ENCODE measurements around the gene SERPINC1. TPM values are rescaled to one million over a fixed set of nuclear protein-coding genes. Genes with fewer than 3 reads are reported as not detected.
"Not testable (repeated sequence)": the region's sequence is repeated elsewhere in the genome, so short reads cannot be mapped to it uniquely, and the experiment has no call there.

SERPINC1 gene
- polyA plus RNA-seq (2013, experiment 1 of 2): not detected
- not detected for polyA plus RNA-seq (2013, experiment 2 of 2)

DNA sequence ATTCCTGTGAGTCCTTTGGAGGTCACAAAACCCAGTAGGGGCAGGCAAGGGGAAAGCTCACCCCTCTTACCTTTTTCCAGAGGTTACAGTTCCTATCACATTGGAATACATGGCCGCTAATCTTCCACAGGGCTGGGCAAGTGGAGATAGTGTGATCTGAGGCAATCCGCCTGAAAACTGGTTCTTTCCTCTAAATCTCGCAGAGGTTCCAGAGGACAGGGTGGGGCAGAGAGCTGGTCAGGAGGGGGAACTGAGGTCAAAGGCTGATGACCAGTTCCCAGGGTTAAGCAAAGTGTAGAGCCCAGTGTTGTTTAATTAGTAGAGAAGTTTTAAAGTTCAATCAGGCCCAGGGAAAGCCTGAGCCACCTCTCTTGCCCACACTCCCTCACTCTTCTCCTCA lies at the start of gene SERPINC1:
Gene SERPINC1 (minus strand): TSS at position 179 of the 400 bp plus-strand sequence. CDS start 68 bp downstream, at position 111.
- Histone ChIP-seq H3K4me1 (ENCODE audit: control insufficient read depth, insufficient read depth, low read length, poor library complexity, severe bottlenecking) (no peaks in the 10 kb centered on the region), H3K4me3 (ENCODE audit: extremely low read depth, insufficient read depth, low read length, poor library complexity, severe bottlenecking) (no peak within 1 kb of the TSS), H3K9me3 (ENCODE audit: control insufficient read depth, low read length) (no peaks in the 10 kb centered on the region), H3K27ac (ENCODE audit: low read depth, low read length, severe bottlenecking) (no peak within 1 kb of the TSS), H3K36me3 (ENCODE audit: control insufficient read depth, insufficient read depth, low read length) (no peaks in the 10 kb centered on the region)
- WGBS, 2 experiments (ENCODE audit: insufficient coverage in 2 of 2): 96 to 100% methylated on average over 2 to 3 of the region's 3 CpGs

DNA sequence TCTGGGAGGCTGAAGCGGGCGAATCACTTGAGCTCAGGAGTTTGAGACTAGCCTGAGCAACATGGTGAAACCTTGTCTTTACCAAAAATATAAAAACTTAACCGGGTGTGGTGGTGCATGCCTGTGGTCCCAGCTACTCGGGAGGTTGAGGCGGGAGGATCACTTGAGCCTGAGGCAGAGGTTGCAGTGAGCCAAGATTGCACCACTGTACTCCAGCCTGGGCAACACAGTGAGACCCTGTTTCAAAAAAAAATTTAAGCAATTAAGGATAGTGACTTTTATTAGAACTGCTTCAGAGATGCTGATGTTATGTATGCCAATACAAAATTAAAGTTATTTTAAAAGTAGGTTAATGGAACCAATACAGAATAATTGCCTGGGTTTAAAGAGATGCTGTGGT lies 48.8 kb upstream of the SERPINC1 start:
- H3K9me3 ChIP-seq (ENCODE audit: control insufficient read depth, low read length); H3K27ac ChIP-seq (ENCODE audit: low read depth, low read length, severe bottlenecking); H3K4me3 ChIP-seq (ENCODE audit: extremely low read depth, insufficient read depth, low read length, poor library complexity, severe bottlenecking); H3K4me1 ChIP-seq (ENCODE audit: control insufficient read depth, insufficient read depth, low read length, poor library complexity, severe bottlenecking): not testable (repeated sequence)
- H3K36me3 ChIP-seq (ENCODE audit: control insufficient read depth, insufficient read depth, low read length): peaks cover 75% of the 10 kb centered on the region
- WGBS, 2 experiments (ENCODE audit: insufficient coverage in 2 of 2): 91 to 97% methylated on average over 5 of the region's 5 CpGs

DNA sequence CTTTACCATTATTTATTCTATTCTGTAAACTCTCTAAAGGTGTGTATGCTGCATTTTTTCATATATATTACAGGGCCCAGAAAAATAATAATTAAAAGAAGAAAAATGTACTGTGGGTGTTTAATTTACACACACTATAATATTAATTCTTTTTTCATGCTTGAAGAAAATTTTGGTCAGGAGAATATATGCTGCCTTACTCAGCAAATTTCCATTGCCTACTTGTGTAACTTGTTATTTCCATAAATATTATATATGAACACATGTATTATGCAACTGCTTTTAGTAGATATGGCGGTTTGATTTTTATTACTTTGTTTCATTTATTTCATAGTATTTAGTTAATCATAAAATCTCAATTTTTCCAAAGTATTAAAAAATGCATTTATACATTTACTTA lies 46.4 kb upstream of the SERPINC1 start:
- no peaks in the 10 kb centered on the region for H3K9me3 ChIP-seq (ENCODE audit: control insufficient read depth, low read length)
- H3K36me3 ChIP-seq (ENCODE audit: control insufficient read depth, insufficient read depth, low read length): peaks cover 77% of the 10 kb centered on the region
- WGBS, 2 experiments (ENCODE audit: insufficient coverage in 2 of 2): no CpG with 5 or more reads among the region's 1 CpG
- H3K4me3 ChIP-seq (ENCODE audit: extremely low read depth, insufficient read depth, low read length, poor library complexity, severe bottlenecking): no peak overlapping the region
- no peak overlapping the region for H3K27ac ChIP-seq (ENCODE audit: low read depth, low read length, severe bottlenecking)
- no peaks in the 10 kb centered on the region for H3K4me1 ChIP-seq (ENCODE audit: control insufficient read depth, insufficient read depth, low read length, poor library complexity, severe bottlenecking)

DNA sequence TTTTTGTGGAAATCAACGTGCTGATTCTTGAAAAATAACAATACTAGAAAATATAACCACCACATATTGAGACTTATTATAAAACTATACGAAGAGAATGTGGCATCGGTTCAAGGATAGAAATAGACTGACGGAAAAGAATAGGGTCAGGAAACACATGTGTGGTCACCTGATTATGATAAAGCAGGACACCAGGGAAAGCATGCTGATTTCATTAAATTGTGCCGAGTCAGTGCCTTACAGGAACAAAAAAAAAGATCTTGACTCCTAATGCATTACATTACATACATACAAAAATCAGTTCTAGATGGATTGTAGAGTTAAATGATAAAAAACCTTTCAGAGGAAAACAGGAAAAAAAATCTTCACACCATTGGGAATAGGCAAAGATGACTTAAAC lies 43.5 kb upstream of the SERPINC1 start:
- Histone ChIP-seq H3K36me3 (ENCODE audit: control insufficient read depth, insufficient read depth, low read length) (peaks cover 79% of the 10 kb centered on the region), H3K9me3 (ENCODE audit: control insufficient read depth, low read length) (no peaks in the 10 kb centered on the region), H3K4me1 (ENCODE audit: control insufficient read depth, insufficient read depth, low read length, poor library complexity, severe bottlenecking) (no peaks in the 10 kb centered on the region), H3K27ac (ENCODE audit: low read depth, low read length, severe bottlenecking) (no peak overlapping the region), H3K4me3 (ENCODE audit: extremely low read depth, insufficient read depth, low read length, poor library complexity, severe bottlenecking) (no peak overlapping the region)
- 100% methylated on average over 2 of the region's 5 CpGs; no CpG with 5 or more reads in 1 of the 2 experiments for WGBS, 2 experiments (ENCODE audit: insufficient coverage in 2 of 2)

DNA sequence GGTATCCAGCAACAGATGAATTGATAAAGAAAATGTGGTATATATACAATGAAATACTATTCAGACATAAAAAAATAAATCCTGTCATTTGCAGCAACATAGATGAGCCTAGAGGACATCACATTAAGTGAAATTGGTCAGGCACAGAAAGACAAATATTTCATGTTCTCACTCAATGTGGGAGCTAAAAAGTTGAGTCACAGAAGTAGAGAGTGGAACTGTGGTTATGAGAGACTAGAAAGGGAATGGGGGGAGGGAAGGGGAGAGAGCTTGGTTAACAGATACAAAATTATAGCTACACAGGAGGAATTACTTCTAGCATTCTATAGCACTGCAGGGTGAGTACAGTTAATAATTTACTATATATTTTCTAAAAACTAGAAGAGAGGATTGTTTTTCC lies 37.1 kb upstream of the SERPINC1 start:
- Histone ChIP-seq H3K4me3 (ENCODE audit: extremely low read depth, insufficient read depth, low read length, poor library complexity, severe bottlenecking) (no peak overlapping the region), H3K4me1 (ENCODE audit: control insufficient read depth, insufficient read depth, low read length, poor library complexity, severe bottlenecking) (no peaks in the 10 kb centered on the region), H3K27ac (ENCODE audit: low read depth, low read length, severe bottlenecking) (no peak overlapping the region), H3K9me3 (ENCODE audit: control insufficient read depth, low read length) (no peaks in the 10 kb centered on the region), H3K36me3 (ENCODE audit: control insufficient read depth, insufficient read depth, low read length) (peaks cover 78% of the 10 kb centered on the region)

DNA sequence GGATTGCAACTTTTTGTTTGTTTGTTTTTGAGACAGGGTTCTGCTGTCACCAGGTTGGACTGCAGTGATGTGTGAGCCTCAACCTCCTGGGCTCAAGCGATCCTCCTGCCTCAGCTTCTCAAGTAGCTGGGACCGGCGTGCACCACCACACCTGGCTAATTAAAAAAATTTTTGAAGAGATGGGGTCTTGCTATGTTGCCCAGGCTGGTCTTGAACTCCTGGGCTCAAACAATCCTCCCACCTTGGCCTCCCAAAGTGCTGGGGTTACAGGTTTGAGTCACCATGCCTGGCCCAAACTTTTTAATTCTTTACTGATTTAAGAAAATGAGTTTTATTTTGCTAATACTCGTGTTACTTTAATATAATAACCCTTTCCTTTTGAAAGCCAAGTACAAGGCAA lies 31.5 kb upstream of the SERPINC1 start:
- H3K4me1 ChIP-seq (ENCODE audit: control insufficient read depth, insufficient read depth, low read length, poor library complexity, severe bottlenecking): no peaks in the 10 kb centered on the region
- H3K36me3 ChIP-seq (ENCODE audit: control insufficient read depth, insufficient read depth, low read length): peaks cover 83% of the 10 kb centered on the region
- H3K27ac ChIP-seq (ENCODE audit: low read depth, low read length, severe bottlenecking): no peak overlapping the region
- WGBS, 2 experiments (ENCODE audit: insufficient coverage in 2 of 2): 80 to 83% methylated on average over 1 of the region's 4 CpGs
- H3K9me3 ChIP-seq (ENCODE audit: control insufficient read depth, low read length): no peaks in the 10 kb centered on the region
- H3K4me3 ChIP-seq (ENCODE audit: extremely low read depth, insufficient read depth, low read length, poor library complexity, severe bottlenecking): no peak overlapping the region

DNA sequence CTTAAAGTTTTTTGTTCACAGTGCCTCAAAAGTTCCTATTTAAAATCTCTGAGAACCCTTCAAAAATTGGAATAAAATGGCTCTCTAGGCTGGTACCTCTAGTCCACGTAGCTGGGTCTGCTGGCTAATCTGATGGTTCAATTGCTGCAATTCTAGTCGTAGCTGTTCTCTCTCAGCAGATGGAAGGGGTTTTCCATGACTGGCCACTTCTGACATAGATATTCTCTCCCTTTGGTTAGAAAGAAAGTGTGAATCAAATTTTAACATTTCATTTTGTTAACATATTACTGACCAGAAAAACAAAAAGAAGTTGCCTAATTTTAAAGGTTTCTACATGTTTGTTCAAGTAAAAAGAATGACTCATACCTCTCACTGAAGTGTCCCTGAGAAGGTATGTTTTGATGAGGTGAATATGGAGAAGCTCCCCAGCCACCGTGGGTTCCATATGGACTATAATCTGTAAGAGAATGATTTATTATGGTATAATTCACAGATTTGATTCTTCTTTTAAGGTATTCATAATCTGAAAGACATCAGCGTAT lies 29.3 kb upstream of the SERPINC1 start:
- Histone ChIP-seq H3K4me3 (ENCODE audit: extremely low read depth, insufficient read depth, low read length, poor library complexity, severe bottlenecking) (no peak overlapping the region), H3K4me1 (ENCODE audit: control insufficient read depth, insufficient read depth, low read length, poor library complexity, severe bottlenecking) (no peaks in the 10 kb centered on the region), H3K27ac (ENCODE audit: low read depth, low read length, severe bottlenecking) (no peak overlapping the region), H3K9me3 (ENCODE audit: control insufficient read depth, low read length) (no peaks in the 10 kb centered on the region), H3K36me3 (ENCODE audit: control insufficient read depth, insufficient read depth, low read length) (peaks cover 89% of the 10 kb centered on the region)
- WGBS, 2 experiments (ENCODE audit: insufficient coverage in 2 of 2): 100% methylated on average over 1 of the region's 4 CpGs

DNA sequence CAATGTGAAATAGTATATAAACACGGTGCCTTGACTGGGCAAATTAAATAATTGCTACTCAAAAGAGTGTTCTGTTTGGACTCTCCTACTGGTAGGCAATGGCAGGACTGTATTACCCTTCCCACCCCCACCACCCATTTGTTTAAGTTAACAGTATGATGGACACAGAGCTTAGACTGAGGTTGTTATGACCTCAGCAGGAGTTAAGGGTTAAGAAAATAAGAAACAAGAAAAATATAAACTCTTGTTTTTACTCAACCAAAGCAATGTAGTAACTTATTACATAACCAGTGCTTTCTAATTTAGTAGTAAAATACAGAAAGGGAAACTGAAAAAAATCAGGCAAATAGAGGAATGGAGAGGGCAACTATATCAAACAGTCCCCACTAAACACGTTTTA lies 19.9 kb upstream of the SERPINC1 start:
- WGBS, 2 experiments (ENCODE audit: insufficient coverage in 2 of 2): 100% methylated on average over 1 of the region's 2 CpGs; no CpG with 5 or more reads in 1 of the 2 experiments
- H3K27ac ChIP-seq (ENCODE audit: low read depth, low read length, severe bottlenecking): no peak overlapping the region

DNA sequence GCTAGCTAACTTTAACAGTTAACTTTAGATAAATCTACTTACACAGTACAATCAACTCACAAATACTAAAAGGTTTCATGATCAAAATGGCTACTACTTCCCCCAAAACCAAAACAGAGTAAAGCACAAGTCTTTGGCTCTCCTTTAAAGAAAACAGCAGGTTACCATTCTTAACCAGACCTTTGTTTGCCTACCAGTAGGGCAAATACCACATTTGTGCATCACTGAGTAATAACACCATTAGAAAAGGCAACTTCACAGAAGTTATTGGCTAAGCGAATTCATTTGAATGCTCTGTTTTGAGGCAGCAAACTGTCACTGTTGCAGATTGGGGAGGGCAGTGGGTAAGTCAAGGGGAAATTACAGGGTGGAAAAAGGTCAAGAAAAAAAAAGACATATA lies 17.3 kb upstream of the SERPINC1 start:
- WGBS, 2 experiments (ENCODE audit: insufficient coverage in 2 of 2): 67 to 100% methylated on average over 1 of the region's 1 CpG
- no peaks in the 10 kb centered on the region for H3K9me3 ChIP-seq (ENCODE audit: control insufficient read depth, low read length)
- H3K27ac ChIP-seq (ENCODE audit: low read depth, low read length, severe bottlenecking): no peak overlapping the region
- H3K36me3 ChIP-seq (ENCODE audit: control insufficient read depth, insufficient read depth, low read length): peaks cover 66% of the 10 kb centered on the region
- H3K4me1 ChIP-seq (ENCODE audit: control insufficient read depth, insufficient read depth, low read length, poor library complexity, severe bottlenecking): no peaks in the 10 kb centered on the region
- no peak overlapping the region for H3K4me3 ChIP-seq (ENCODE audit: extremely low read depth, insufficient read depth, low read length, poor library complexity, severe bottlenecking)

More for the DNA sequence above, 19.9 kb upstream of the SERPINC1 start:
- Histone ChIP-seq H3K4me1 (ENCODE audit: control insufficient read depth, insufficient read depth, low read length, poor library complexity, severe bottlenecking) (no peaks in the 10 kb centered on the region), H3K36me3 (ENCODE audit: control insufficient read depth, insufficient read depth, low read length) (peaks cover 79% of the 10 kb centered on the region), H3K4me3 (ENCODE audit: extremely low read depth, insufficient read depth, low read length, poor library complexity, severe bottlenecking) (no peak overlapping the region), H3K9me3 (ENCODE audit: control insufficient read depth, low read length) (no peaks in the 10 kb centered on the region)

DNA sequence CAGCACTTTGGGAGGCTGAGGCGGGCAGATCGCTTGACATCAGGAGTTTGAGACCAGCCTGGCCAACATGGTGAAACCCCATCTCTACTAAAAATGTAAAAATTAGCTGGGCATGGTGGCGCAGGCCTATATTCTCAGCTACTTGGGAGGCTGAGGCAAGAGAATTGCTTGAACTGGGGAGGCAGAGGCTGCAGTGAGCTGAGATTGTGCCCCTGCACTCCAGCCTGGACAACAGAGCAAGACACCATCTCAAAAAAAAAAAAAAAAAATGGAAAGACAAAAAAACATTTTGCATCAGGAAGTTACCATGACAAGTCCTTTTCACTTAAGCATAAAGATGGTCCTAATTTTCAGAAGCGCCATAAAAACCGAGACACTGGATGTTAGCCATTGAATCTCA lies 13.4 kb upstream of the SERPINC1 start:
- WGBS, 2 experiments (ENCODE audit: insufficient coverage in 2 of 2): 93% methylated on average over 3 of the region's 5 CpGs; no CpG with 5 or more reads in 1 of the 2 experiments
- H3K27ac ChIP-seq (ENCODE audit: low read depth, low read length, severe bottlenecking); H3K4me1 ChIP-seq (ENCODE audit: control insufficient read depth, insufficient read depth, low read length, poor library complexity, severe bottlenecking); H3K9me3 ChIP-seq (ENCODE audit: control insufficient read depth, low read length); H3K4me3 ChIP-seq (ENCODE audit: extremely low read depth, insufficient read depth, low read length, poor library complexity, severe bottlenecking): not testable (repeated sequence)
- H3K36me3 ChIP-seq (ENCODE audit: control insufficient read depth, insufficient read depth, low read length): peaks cover 30% of the 10 kb centered on the region

DNA sequence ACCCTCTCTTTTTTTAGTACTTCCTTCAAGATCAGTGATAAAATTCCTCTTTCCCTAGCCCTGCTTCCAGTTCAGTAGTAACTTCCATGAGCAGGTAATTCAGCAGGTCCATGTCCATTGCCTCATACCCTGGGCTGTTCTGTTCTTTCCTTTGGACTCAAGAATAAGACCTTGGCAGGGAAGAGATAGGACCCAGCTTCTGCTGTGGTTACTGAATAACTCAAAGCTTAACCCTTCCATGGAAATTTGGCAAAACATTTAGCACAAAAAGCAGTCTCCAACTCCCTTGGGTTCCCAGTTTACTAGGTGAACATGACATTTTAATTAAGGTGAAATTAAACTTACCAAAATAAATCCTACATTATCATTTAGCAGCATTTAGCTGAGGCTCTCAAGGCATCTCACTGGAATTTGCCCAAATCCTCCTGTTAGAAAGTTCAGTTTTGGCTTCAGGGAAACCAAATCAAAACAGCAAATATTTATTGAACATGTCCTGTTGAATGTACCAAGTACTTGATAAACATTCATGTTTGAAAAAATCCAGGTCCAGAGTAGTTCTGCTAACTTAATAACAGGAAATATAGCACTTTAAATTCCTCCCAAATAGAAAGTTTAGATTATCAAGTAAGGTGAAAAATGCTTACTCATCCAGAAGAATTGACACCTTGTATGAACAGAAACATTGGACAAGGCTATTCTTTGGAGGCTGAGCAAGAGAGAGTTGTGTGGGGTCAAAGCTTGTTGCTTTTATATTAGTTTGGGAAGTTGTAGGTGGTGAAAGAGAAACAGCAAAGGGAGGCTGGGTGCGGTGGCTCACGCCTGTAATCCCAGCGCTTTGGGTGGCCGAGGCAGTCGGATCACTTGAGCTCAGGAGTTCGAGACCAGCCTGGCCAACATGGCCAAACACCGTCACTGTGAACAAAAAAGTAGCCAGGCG lies 8.4 kb upstream of the SERPINC1 start:
- Histone ChIP-seq H3K27ac (ENCODE audit: low read depth, low read length, severe bottlenecking) (no peak overlapping the region), H3K36me3 (ENCODE audit: control insufficient read depth, insufficient read depth, low read length) (no peaks in the 10 kb centered on the region), H3K4me1 (ENCODE audit: control insufficient read depth, insufficient read depth, low read length, poor library complexity, severe bottlenecking) (no peaks in the 10 kb centered on the region), H3K9me3 (ENCODE audit: control insufficient read depth, low read length) (no peaks in the 10 kb centered on the region), H3K4me3 (ENCODE audit: extremely low read depth, insufficient read depth, low read length, poor library complexity, severe bottlenecking) (no peak overlapping the region)
- WGBS, 2 experiments (ENCODE audit: insufficient coverage in 2 of 2): 92 to 93% methylated on average over 8 of the region's 8 CpGs

All from mesodermal cell (in vitro differentiated cells).